ENCODE data around the gene GNMT.
"Not testable (repeated sequence)": the region's sequence is repeated elsewhere in the genome, so short reads cannot be mapped to it uniquely, and the experiment has no call there.

GNMT gene

DNA sequence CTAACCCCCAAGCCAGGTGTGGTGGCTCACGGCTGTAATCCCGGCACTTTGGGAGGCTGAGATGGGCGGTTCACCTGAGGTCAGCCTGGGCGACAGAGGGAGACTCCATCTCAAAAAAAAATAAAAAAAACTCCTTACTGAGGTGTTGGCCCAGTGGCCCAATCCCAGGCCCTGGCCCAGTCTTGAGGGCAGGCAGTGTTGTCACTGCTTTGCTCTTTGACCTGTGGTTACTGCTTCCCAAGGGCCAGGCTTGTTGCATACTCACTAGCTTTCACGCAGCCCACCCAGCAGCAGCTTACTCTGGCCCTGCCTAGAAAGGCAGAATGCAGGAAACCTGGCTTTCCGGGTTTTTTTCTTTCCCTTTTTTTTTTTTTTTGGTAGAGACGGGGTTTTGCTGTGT is 18.1 kb upstream of the GNMT start:
- DNase-seq: no peak

- no peak for DNase-seq
Measured at GRCh38 chr6:42947950-42948349, 12.6 kb upstream of the GNMT start.

DNA sequence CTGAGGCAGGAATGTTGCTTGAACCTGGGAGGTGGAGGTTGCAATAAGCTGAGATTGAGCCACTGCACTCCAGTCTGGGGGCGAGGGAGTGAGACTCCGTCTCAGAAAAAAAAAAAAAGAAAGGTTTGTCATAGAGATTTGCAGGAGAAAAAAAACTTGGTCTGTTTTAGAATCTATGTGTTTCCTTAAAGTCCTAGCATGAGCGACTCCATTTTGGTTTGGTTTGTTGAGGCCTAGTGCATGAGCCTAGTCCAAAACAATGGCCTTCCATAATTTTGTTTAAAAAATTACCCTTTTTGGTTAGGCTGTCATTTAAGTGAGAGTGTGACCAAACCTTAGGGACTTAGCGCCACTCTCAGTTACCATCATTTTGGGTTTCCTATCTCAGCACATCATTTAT is 8.2 kb upstream of the GNMT start:
- no peak for DNase-seq

DNA sequence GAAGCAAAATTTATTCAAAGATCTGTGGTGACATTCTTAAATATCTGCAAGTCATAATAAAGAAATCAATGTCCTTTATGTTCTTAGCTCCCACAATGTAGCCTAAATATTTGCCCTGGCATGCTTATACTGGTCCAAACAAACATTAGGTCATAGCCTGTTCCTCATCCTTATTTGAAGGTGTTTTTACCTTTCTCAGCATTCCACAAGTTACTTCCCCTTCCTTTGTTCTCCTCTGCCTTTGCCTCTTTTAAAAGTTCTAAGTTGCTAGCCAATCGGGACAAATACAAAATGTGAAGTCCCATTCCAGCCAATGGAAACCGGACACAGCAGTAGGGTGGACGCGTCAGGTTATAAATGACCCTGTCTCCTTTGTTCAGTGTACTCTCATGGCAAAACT is 6.1 kb upstream of the GNMT start:
- not testable (repeated sequence) for DNase-seq

DNA sequence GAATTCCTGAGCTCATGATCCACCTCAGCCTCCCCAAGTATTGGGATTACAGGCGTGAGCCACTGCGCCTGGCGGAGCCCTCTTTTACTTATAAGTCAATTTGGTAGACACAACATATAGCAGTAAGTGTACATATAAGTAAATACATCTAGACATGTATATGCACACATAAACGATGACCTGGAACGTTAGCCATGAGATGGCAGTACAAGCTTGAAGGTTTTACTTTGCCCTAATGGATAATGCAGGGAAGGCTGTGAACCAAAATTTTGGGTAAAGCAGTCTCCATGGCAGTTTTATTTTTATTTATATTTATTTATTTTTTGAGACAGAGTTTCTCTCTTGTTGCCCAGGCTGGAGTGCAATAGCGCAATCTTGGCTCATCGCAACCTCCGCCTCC is 2.4 kb upstream of the GNMT start:
- DNase-seq: no peak

DNA sequence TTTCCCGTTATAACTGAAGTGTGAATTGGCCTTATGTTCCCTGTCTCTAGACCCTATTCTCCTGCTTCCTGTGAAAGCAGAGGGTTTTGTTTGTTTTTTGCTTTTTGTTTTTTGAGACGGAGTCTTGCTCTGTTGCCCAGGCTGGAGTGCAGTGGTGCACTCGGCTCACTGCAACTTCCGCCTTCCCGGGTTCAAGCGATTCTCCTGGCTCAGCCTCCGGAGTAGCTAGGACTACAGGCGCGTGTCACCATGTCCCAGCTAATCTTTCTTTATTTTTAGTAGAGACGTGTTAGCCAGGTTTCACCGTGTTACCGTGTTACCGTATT is 674 bp upstream of the GNMT start:
- no peak for DNase-seq

- DNase-seq: no peak
Measured at GRCh38 chr6:42961020-42961470, 491 bp downstream of the GNMT start.

GRCh38 chr6:42962096-42962495 is 1.5 kb downstream of the GNMT start:
- no peak for DNase-seq

DNA sequence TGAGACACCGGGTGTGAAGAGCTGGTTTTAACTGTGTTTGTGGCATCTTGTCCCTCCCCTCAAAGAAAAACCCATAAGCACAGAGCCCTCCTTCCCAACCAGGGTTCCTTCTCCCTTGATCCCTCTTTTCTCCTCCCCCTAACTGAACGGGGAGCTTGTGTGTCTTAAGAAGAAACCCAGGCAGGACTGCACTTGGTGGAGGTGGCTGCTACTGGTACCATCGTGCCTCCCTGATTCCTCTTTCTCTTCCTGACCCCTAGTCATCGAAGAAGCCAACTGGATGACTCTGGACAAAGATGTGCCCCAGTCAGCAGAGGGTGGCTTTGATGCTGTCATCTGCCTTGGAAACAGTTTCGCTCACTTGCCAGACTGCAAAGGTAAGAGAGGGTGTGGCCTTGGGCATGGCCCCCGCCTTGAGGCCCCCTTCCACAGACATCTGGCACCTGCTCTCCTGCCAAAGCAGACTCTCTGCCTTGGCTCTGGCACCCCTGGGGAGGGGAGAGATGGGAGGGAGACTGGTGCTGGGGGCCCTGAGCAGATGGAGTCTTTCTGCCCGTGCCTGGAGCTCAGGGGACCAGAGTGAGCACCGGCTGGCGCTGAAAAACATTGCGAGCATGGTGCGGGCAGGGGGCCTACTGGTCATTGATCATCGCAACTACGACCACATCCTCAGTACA is 2.1 kb downstream of the GNMT start:
- no peak for DNase-seq

GRCh38 chr6:42963179-42963854 is 2.8 kb downstream of the GNMT start:
- no peak for DNase-seq

DNA sequence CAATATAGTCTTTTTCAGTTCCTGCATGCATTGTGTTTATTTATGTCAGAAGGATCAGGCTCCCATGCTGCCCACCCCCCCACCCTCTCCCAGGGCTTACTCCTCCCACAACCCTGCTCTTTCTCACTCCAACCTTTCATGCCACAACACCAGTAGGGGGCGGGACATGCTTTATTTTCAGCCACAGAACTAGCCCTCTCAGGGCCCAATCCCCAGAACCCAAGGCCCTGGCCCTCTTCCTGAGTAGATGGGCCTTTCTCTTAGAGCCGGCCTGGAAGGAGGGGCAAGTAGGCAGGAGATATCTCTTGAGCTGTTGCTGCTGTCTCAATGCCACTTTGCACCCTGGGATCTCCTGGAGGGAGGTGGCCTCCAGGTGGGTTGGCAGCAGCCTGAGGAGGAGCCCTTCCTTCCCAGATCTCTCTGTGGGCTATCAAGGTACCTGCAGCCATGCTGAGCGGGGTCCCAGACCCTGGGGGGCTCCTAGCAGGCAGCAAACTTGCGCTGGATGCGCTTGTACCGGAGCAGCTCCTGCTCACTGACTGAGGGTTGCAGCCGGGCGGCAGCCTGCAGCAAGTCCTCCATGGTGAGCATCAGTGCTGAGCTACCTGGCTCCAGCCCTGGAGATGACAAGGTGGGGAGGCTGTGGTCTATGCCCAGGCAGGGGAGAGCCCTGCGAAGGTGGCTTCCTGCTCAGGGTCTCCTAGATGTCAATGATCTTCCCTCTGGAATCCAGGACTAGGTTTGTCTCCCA is 3.5 kb downstream of the GNMT start:
- DNase-seq: no peak

DNA sequence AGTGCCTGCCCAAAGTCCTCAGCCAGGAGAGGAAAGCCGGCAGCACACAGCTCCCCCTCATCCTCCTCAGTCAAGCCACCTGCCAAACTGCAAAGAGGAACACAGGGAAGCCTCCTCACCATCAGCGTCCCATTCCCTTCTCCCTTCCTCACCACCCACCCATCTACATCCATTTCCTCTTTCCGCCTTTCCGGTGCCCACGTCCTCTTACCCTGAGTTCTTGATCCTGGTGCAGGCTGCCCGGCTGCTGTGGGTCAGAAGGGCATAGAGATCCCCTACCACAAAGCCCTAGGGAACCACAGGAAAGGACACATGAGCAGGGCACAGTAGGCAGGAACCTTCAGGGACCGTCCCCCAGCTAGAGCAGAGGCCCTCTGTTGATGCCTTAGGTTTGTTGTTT is 6.0 kb downstream of the GNMT start:
- DNase-seq: no peak

DNA sequence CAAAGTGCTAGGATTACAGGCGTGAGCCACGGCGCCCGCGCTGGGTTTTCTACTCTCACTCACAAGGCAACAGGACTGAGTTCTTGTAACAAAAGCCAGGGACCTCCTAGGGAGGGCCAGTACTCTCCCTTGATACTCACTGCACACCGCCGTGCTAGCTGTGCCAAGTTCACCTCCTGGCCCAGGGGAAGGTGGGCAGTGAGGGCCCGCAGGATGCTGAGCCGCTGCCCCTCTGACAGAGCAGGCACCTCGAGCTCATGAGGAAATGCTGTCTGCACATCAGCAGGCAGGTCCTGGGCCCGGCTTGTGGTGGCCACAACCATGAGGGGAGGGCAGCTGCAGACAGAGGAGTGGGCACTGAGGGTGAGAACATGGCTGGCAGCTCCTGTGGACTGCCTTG is 6.7 kb downstream of the GNMT start:
- DNase-seq: no peak

- DNase-seq: no peak
Measured at GRCh38 chr6:42968126-42968701, 7.7 kb downstream of the GNMT start.

GRCh38 chr6:42968783-42969182 is 8.2 kb downstream of the GNMT start:
- DNase-seq: no peak

DNA sequence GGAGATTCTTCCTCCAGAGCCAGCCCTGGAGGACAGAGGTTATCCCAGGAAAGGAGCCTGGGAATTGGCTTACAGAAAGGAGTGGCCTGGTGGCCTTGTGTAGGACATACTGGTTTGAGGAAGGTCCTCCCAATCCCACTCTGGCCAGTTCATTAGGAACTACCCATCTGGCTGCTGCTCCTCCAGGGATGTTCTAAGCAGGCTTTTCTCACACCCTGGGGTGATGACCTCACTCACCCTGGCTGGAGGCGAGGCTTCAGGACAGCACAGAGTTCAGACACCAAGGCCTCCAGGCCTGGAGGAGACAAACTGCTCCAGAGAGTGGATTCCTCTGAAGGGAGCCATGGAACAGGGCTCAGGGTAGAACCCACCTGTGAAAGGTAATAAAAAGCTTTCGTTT is 8.9 kb downstream of the GNMT start:
- DNase-seq: no peak

DNA sequence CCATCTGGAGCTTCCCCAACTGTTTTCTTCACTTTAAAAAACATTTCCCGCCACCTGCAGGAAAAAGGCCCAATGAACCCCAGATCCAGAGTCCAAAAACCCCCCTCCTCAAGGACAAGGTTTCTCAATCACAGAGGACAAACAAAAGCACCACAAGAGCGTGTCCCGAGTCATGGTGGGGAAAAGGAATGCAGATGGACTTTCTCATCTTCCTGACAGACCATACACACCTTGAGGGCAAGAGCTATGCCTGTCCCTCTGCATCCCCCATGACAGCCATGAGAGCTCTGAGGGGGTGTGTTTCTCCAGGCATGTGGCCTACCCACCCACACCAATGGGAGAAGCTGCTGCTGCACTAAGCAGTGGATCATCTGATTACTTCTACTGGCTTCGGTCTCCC is 9.4 kb downstream of the GNMT start:
- no peak for DNase-seq

DNA sequence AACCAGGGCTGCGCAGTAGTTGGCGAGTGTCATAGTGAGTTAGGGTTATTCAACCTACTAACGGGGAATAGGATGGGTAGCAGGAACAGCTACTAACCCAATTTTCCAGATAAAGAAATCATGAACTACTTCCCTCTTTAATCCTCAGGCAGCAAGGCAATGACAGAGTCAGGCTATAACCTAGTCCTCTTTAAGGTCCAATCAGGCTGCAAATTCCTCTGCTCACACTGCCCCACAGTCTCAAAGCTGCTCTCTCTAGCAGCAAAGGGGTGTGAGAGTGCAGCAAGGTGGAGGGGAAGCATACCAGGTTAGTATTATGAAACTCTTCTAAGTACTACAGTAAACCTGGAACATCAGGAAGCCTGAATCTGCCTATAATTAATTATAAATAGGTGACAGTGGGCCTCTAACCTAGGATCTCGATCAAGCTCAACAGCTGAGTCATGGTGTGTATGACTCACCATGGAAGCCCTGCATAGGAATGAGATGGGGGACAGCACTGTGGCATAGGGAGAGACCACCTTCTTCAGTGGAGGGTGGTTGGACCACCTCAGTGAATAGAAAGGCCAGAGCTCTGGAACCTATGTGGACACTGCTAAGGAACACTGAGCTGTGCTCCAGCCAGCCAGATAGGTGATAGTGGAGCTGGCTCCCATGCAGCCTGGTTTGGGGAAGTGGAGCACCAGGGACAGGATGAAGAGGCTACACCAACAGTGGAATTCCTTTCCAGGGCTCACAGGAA is 10.5 kb downstream of the GNMT start:
- DNase-seq: no peak

DNA sequence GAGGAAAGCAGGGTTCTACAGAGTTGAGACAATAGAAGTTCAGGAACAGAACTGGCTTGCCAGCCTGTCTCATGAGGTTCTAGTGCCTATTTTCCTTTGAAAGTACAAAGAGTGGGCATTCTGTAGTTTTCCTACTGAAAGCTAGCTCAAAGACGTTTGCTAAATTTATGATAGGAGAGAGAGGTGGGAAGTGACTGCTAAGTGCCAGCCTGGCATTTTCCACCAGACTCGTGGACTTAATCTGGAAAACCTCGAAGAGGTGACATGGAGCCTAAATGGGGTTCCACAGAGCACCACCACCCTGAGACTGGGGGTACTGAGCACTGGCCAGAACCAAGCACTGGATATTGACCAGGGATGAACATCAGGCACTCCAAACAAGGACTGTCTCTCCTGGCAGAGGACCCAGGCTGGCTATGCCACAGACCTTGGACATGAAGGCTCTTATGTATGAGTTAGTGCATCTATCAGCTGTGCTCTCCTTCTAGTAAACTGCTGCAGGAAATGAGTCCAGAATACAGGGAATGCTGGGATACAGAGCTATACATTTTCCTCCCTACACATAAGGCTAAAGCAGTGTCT is 11.3 kb downstream of the GNMT start:
- no peak for DNase-seq

GRCh38 chr6:42973926-42974325 is 13.4 kb downstream of the GNMT start:
- no peak for DNase-seq

GRCh38 chr6:42974919-42975505 is 14.5 kb downstream of the GNMT start:
- DNase-seq: no peak

GRCh38 chr6:42978487-42978838 is 17.9 kb downstream of the GNMT start:
- no peak for DNase-seq
